ENCODE results near the gene DCDC1.

DCDC1 gene

GRCh38 chr11:30815619-30816018 lies 553.9 kb downstream of the DCDC1 start:
- no peaks in the 10 kb centered on the region for H3K4me1 Mint-ChIP-seq
- H3K36me3 Mint-ChIP-seq, result no peaks in the 10 kb centered on the region
- no peaks in the 10 kb centered on the region for H3K27me3 Mint-ChIP-seq
- no peaks in the 10 kb centered on the region for H3K9me3 Mint-ChIP-seq
- no peak overlapping the region for H3K4me3 Mint-ChIP-seq
- no peak overlapping the region for H3K27ac Mint-ChIP-seq

DNA sequence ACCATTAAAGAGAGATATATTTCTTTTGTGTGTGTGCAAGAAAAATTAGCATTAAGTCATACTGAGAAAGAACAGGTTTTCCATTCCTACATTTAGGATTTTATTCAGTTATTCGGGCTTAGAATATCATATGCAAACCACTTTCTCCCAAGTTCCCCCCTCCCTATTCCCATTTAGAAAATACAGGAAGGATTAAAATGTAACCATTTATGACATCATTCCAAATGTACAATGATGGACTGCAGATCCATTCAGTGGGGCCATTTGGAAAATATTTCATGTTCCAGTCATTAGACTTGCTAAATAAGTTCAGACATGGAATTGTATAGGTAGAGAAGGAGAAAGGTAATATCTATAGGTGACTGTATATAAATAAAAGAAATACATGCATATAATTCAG lies 554.8 kb downstream of the DCDC1 start:
- no peak overlapping the region for H3K4me3 Mint-ChIP-seq
- H3K4me1 Mint-ChIP-seq, result no peaks in the 10 kb centered on the region
- no peaks in the 10 kb centered on the region for H3K27me3 Mint-ChIP-seq
- H3K9me3 Mint-ChIP-seq, result no peaks in the 10 kb centered on the region
- no peaks in the 10 kb centered on the region for H3K36me3 Mint-ChIP-seq
- H3K27ac Mint-ChIP-seq, result no peak overlapping the region

All from activated naive CD4-positive, alpha-beta T cell treated with anti-CD3 and anti-CD28 coated beads, Interleukin-2, amount 50 U/mL, for 24 hours (primary cell).